GM23338 (cell line): ENCODE measurements around the gene STRN.

ENCODE experiments used
- ETS1 ChIP-seq: IDR thresholded peaks from 2 replicates; pipeline ENCODE4 v1.6.1; 2016; ENCODE audit warnings: antibody characterized with exemption
- EZH2 ChIP-seq: fragments of 200-600 bp; sonication (generic); IDR thresholded peaks from one replicate; pipeline ENCODE4 v1.8.0; 2017; ENCODE audit warnings: antibody characterized with exemption, mild to moderate bottlenecking, low read depth; ENCODE audit not compliant: unreplicated experiment
- JUNB ChIP-seq: IDR thresholded peaks from one replicate; pipeline ENCODE4 v1.6.1; 2016; ENCODE audit warnings: antibody characterized with exemption; ENCODE audit not compliant: unreplicated experiment
- TF ChIP-seq, protein P1 (sequence below), 2 experiments: fragments of 200-600 bp in 1 of 2; sonication (generic) in 1 of 2; conservative IDR thresholded peaks; 2 replicates each; pipeline versions ENCODE4 v1.5.1 to v1.6.1; 2016 to 2017; ENCODE audit warnings: antibody characterized with exemption in 2 of 2, low read depth in 2 of 2, mild to moderate bottlenecking in 2 of 2, moderate library complexity in 1 of 2

GRCh38 chr2:36808386-36809068 is 157.8 kb downstream of the STRN start:
- TF ChIP-seq, protein P1, sequence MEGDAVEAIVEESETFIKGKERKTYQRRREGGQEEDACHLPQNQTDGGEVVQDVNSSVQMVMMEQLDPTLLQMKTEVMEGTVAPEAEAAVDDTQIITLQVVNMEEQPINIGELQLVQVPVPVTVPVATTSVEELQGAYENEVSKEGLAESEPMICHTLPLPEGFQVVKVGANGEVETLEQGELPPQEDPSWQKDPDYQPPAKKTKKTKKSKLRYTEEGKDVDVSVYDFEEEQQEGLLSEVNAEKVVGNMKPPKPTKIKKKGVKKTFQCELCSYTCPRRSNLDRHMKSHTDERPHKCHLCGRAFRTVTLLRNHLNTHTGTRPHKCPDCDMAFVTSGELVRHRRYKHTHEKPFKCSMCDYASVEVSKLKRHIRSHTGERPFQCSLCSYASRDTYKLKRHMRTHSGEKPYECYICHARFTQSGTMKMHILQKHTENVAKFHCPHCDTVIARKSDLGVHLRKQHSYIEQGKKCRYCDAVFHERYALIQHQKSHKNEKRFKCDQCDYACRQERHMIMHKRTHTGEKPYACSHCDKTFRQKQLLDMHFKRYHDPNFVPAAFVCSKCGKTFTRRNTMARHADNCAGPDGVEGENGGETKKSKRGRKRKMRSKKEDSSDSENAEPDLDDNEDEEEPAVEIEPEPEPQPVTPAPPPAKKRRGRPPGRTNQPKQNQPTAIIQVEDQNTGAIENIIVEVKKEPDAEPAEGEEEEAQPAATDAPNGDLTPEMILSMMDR (conservative IDR thresholded peaks at IDR 0.05; ENCODE audit: low read depth in 2 of 2): no peak
- TF ChIP-seq ETS1: no peak
- no peak for TF ChIP-seq JUNB
- no peak for TF ChIP-seq EZH2
